H1 (cell line): ENCODE data around the gene GTSE1. TPM values are rescaled to one million over a fixed set of nuclear protein-coding genes. Genes with fewer than 3 reads are reported as not detected.

Experiments used
- CTCF ChIA-PET: fragments of 300-600 bp; sonication (Branson Sonifier 250); formaldehyde crosslinking; loops from one replicate; lab custom pipeline; 2021; ENCODE audit not compliant: partially characterized antibody; lab: Charles Lee
- POLR2A ChIA-PET: fragments of 300-600 bp; sonication (Branson Sonifier 250); formaldehyde crosslinking; loops from one replicate; lab custom pipeline; 2021; ENCODE audit warnings: inconsistent platforms; ENCODE audit not compliant: partially characterized antibody; lab: Charles Lee
- DNase-seq, 2 experiments: peaks; one replicate each; pipeline versions ENCODE4 v3.0.0 to v3.0.0-alpha.2; 2010 to 2022; ENCODE audit warnings: low spot score in 2 of 2, low read depth in 1 of 2, mixed read lengths in 1 of 2
- FAIRE-seq: peaks from 2 replicates; lab custom pipeline; 2011; peaks lifted over from hg19 to GRCh38; lab: Jason Lieb, UNC
- H2AFZ ChIP-seq: 2 replicates; pipeline ENCODE4 v1.8.1; 2012; ENCODE audit warnings: low read length, inconsistent platforms
- H2AK5ac ChIP-seq: 2 replicates; pipeline ENCODE4 v1.6.1; 2013; ENCODE audit warnings: low read depth, low read length
- H2BK120ac ChIP-seq: replicated peaks from 2 replicates; pipeline ENCODE3; 2013; ENCODE audit warnings: low read depth, low read length, inconsistent platforms
- H2BK12ac ChIP-seq: 2 replicates; pipeline ENCODE4 v1.6.1; 2013; ENCODE audit warnings: low read depth, low read length
- H2BK15ac ChIP-seq: 2 replicates; pipeline ENCODE4 v1.6.1; 2013; ENCODE audit warnings: low read length
- H2BK20ac ChIP-seq: 2 replicates; pipeline ENCODE4 v1.6.1; 2013; ENCODE audit warnings: low read length
- H2BK5ac ChIP-seq: 2 replicates; pipeline ENCODE4 v1.6.1; 2013; ENCODE audit warnings: low read depth, low read length
- H3K14ac ChIP-seq: 2 replicates; pipeline ENCODE4 v1.6.1; 2013; ENCODE audit warnings: inconsistent platforms; ENCODE audit not compliant: insufficient read length
- H3K18ac ChIP-seq: 2 replicates; pipeline ENCODE4 v1.6.1; 2013; ENCODE audit warnings: low read length; ENCODE audit errors: extremely low read depth
- H3K23ac ChIP-seq: 2 replicates; pipeline ENCODE4 v1.6.1; 2013; ENCODE audit warnings: inconsistent platforms; ENCODE audit not compliant: insufficient read length
- H3K23me2 ChIP-seq: 2 replicates; pipeline ENCODE4 v1.6.1; 2013; ENCODE audit warnings: low read depth, low read length
- H3K27ac ChIP-seq: 2 replicates; pipeline ENCODE4 v1.6.1; 2011; ENCODE audit warnings: low read depth, low read length, inconsistent platforms
- H3K27me3 ChIP-seq, 4 experiments: replicated peaks in 1 of 4; 1 replicate in 1 of 4; 2 replicates in 3 of 4; pipeline versions ENCODE4 v1.6.1 to v1.8.1; 2011 to 2013; ENCODE audit warnings: low read length in 3 of 4, mild to moderate bottlenecking in 3 of 4, inconsistent platforms in 2 of 4, mixed read lengths in 2 of 4, moderate library complexity in 1 of 4; ENCODE audit not compliant: control insufficient read depth in 3 of 4, insufficient read depth in 3 of 4; ENCODE audit errors: extremely low read depth in 1 of 4
- H3K36me3 ChIP-seq, 4 experiments: 2 replicates each; pipeline versions ENCODE4 v1.6.1 to v1.8.1; 2011 to 2013; ENCODE audit warnings: mild to moderate bottlenecking in 4 of 4, low read length in 3 of 4, moderate library complexity in 2 of 4, control low read depth in 1 of 4, inconsistent platforms in 1 of 4; ENCODE audit not compliant: insufficient read depth in 4 of 4, control insufficient read depth in 2 of 4
- H3K4ac ChIP-seq: replicated peaks from 2 replicates; pipeline ENCODE3; 2013; ENCODE audit warnings: low read length, low read depth, mixed read lengths, inconsistent platforms; ENCODE audit not compliant: insufficient read length
- H3K4me1 ChIP-seq, 4 experiments: replicated peaks in 1 of 4; 1 replicate in 1 of 4; 2 replicates in 3 of 4; pipeline versions ENCODE4 v1.6.1 to v1.8.1; 2011 to 2013; ENCODE audit warnings: low read length in 3 of 4, inconsistent platforms in 2 of 4, mixed read lengths in 1 of 4; ENCODE audit not compliant: insufficient read depth in 4 of 4, control insufficient read depth in 3 of 4
- H3K4me2 ChIP-seq, 2 experiments: 2 replicates each; pipeline versions ENCODE4 v1.6.1 to v1.8.1; 2011 to 2013; ENCODE audit warnings: low read depth in 2 of 2, low read length in 2 of 2, control low read depth in 1 of 2, inconsistent platforms in 1 of 2, mild to moderate bottlenecking in 1 of 2; ENCODE audit not compliant: insufficient read depth in 1 of 2
- H3K4me3 ChIP-seq, 4 experiments: fragments of 200-600, 300-600 bp in 1 of 4; sonication (generic), shearing (Covaris generic), sonication (Bioruptor Twin) in 1 of 4; 2 replicates each; pipeline versions ENCODE4 v1.5.1 to v1.8.1; 2011 to 2016; ENCODE audit warnings: low read length in 4 of 4, low read depth in 3 of 4, control low read depth in 2 of 4, inconsistent platforms in 2 of 4, mild to moderate bottlenecking in 2 of 4, mixed read lengths in 1 of 4, moderate library complexity in 1 of 4; ENCODE audit not compliant: insufficient read depth in 2 of 4; ENCODE audit errors: extremely low read depth in 1 of 4
- H3K56ac ChIP-seq: replicated peaks from 2 replicates; pipeline ENCODE3; 2013; ENCODE audit warnings: low read depth, mild to moderate bottlenecking, mixed read lengths, low read length, inconsistent platforms; ENCODE audit not compliant: insufficient read length
- H3K79me1 ChIP-seq: 2 replicates; pipeline ENCODE4 v1.6.1; 2013; ENCODE audit warnings: low read depth, low read length, control low read depth
- H3K79me2 ChIP-seq, 2 experiments: 2 replicates each; pipeline versions ENCODE4 v1.6.1 to v1.8.1; 2012 to 2013; ENCODE audit warnings: low read length in 2 of 2, mild to moderate bottlenecking in 2 of 2, inconsistent platforms in 1 of 2; ENCODE audit not compliant: insufficient read depth in 2 of 2, control insufficient read depth in 1 of 2
- H3K9ac ChIP-seq, 4 experiments: replicated peaks in 1 of 4; 1 replicate in 1 of 4; 2 replicates in 3 of 4; pipeline versions ENCODE4 v1.6.1 to v1.8.1; 2011 to 2013; ENCODE audit warnings: low read depth in 3 of 4, low read length in 3 of 4, control low read depth in 2 of 4, mild to moderate bottlenecking in 2 of 4, moderate library complexity in 2 of 4, inconsistent platforms in 1 of 4; ENCODE audit errors: extremely low read depth in 1 of 4
- H3K9me3 ChIP-seq, 2 experiments: 2 replicates each; pipeline versions ENCODE4 v1.6.1 to v1.8.1; 2012 to 2013; ENCODE audit warnings: mild to moderate bottlenecking in 2 of 2, moderate library complexity in 2 of 2, control low read depth in 1 of 2, inconsistent platforms in 1 of 2, low read depth in 1 of 2, low read length in 1 of 2, mixed read lengths in 1 of 2; ENCODE audit not compliant: insufficient read depth in 2 of 2
- H4K20me1 ChIP-seq, 2 experiments: replicated peaks in 1 of 2; 2 replicates each; pipeline versions ENCODE3 to v1.8.1; 2011 to 2013; ENCODE audit warnings: inconsistent platforms in 2 of 2, low read length in 2 of 2, mild to moderate bottlenecking in 1 of 2; ENCODE audit not compliant: insufficient read depth in 2 of 2, control insufficient read depth in 1 of 2
- H4K5ac ChIP-seq: 2 replicates; pipeline ENCODE4 v1.6.1; 2013; ENCODE audit warnings: low read length, low read depth, mixed read lengths, inconsistent platforms; ENCODE audit not compliant: insufficient read length
- H4K8ac ChIP-seq: 2 replicates; pipeline ENCODE4 v1.8.0; 2013; ENCODE audit warnings: mild to moderate bottlenecking, moderate library complexity, low read length, inconsistent platforms; ENCODE audit not compliant: insufficient read depth; ENCODE audit errors: extremely low read depth
- H4K91ac ChIP-seq: replicated peaks from 2 replicates; pipeline ENCODE3; 2013; ENCODE audit warnings: low read length, mixed read lengths, inconsistent platforms; ENCODE audit not compliant: insufficient read length
- CHD1 ChIP-seq: IDR thresholded peaks from 2 replicates; pipeline ENCODE4 v1.6.1; 2012; ENCODE audit warnings: low read depth, low read length, improper control_type of control experiment
- CHD2 ChIP-seq: IDR thresholded peaks from 2 replicates; pipeline ENCODE4 v1.6.1; 2012; ENCODE audit warnings: low read length, improper control_type of control experiment
- CREB1 ChIP-seq: IDR thresholded peaks from 2 replicates; pipeline ENCODE4 v1.6.1; 2012; ENCODE audit warnings: inconsistent platforms
- KDM1A ChIP-seq: fragments of 200-600, 300-600 bp; sonication (generic); IDR thresholded peaks from 2 replicates; pipeline ENCODE4 v1.7.1; 2016; ENCODE audit warnings: mild to moderate bottlenecking, low read length, borderline replicate concordance
- SIRT6 ChIP-seq: IDR thresholded peaks from one replicate; pipeline ENCODE4 v1.7.1; 2012; ENCODE audit warnings: low read length, inconsistent platforms
- SIX5 ChIP-seq: IDR thresholded peaks from 2 replicates; pipeline ENCODE4 v1.6.1; 2011; ENCODE audit warnings: mild to moderate bottlenecking, low read depth, low read length
- SP2 ChIP-seq: IDR thresholded peaks from 2 replicates; pipeline ENCODE4 v1.6.1; 2012; ENCODE audit warnings: mild to moderate bottlenecking, low read length, inconsistent platforms
- SP4 ChIP-seq: IDR thresholded peaks from 2 replicates; pipeline ENCODE4 v1.6.1; 2012; ENCODE audit warnings: low read length, inconsistent platforms
- SRF ChIP-seq: IDR thresholded peaks from 2 replicates; pipeline ENCODE4 v1.6.1; 2011; ENCODE audit warnings: mild to moderate bottlenecking, low read depth, low read length, moderate library complexity
- ZNF274 ChIP-seq: IDR thresholded peaks from 2 replicates; pipeline ENCODE4 v1.7.0; 2012; ENCODE audit warnings: low read length, borderline replicate concordance; ENCODE audit errors: extremely low read depth
- WGBS, 2 experiments: shearing (Covaris generic) in 1 of 2; methylation state at CpG; one replicate each; pipeline versions ENCODE4 v1.1.6 to v1.1.7; 2013 to 2015; ENCODE audit warnings: low lambda C conversion rate in 2 of 2, mixed read lengths in 2 of 2, inconsistent platforms in 1 of 2, low coverage in 1 of 2, missing lambda C conversion rate in 1 of 2; ENCODE audit not compliant: insufficient replicate concordance in 2 of 2, insufficient coverage in 1 of 2, insufficient read length in 1 of 2; ENCODE audit errors: extremely low coverage in 1 of 2, missing lambda C conversion rate in 1 of 2; 5-methylcytosine and 5-hydroxymethylcytosine counted together
- polyA plus RNA-seq, 7 experiments: library from polyadenylated mRNA; depleted of rRNA in 3 of 7; stranded (reverse) in 5 of 7; unstranded in 2 of 7; fragments of >200 nt in 5 of 7; fragments of 200-250 nt in 2 of 7; gene quantifications; 1 replicate in 5 of 7; 2 replicates in 1 of 7; 4 replicates in 1 of 7; pipeline versions ENCODE4 v1.2.1 to v1.2.3, GENCODE V29; 2011 to 2013; ENCODE audit warnings: missing spikeins in 2 of 7, mixed read lengths in 2 of 7
- total RNA-seq: library from RNA; stranded (reverse); fragmentation: NEBNext Ultra II Directional; extraction: Animal tissue kit (Norgen Biotek cat#: 25700); gene quantifications from 2 replicates; pipeline ENCODE4 v1.2.1, GENCODE V29; 2021

The GTSE1 gene
- total and polyA plus RNA-seq, 2 of the 8 experiments (the other 6 are each of a cell fraction or from before 2014, with no cell fraction given), result 17.5 to 38.6 TPM

DNA sequence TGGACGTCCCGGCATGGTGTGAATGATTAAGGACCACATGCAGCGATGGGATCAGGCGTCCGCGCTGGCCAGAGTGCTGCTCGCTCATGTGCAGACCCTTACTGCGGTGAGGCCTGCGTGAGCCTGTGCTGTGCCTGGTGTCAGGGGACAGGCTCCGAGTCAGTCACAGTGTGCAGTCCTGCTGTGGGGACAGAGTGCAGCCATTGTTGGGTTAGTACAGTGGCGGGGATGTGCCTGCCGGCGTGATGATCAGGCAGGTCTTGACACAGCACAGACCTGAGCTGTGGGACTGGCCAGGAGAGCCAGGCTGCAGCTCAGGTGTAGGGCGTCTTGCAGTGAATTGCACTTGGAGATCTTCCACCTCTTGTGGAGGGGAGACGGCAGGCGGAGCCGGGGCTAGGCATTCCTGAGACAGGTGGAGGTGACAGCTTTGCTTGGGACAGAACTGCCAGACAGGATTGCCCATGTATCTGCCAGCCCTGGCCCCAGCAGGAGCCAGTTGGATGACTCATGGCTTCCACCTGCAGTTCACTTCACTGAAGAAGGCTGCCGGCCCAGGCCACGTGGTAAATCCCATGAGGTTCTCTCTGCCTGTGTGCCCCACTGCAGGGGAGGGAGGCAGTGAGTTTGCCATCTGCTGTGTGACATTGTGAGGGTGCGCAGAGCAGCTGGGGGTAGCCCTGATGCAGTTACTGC, 56.2 kb downstream of the GTSE1 start:
- no peak overlapping the region for H4K8ac ChIP-seq
- FAIRE-seq, result no peak
- H3K79me1 ChIP-seq, result peaks cover 7% of the 10 kb centered on the region; the same call in 1 of the 2 replicates
- no peak overlapping the region; the same call in 1 of the 2 replicates for H2BK5ac ChIP-seq
- H3K56ac ChIP-seq, result no peak overlapping the region
- ChIA-PET CTCF (interaction anchor here (0.6 to 5.8 kb wide), 4 partner anchors 22 to 210 kb away, joined by 3 to 60 read pairs (median 3); partner anchors contain the start of gene CELSR1), POLR2A (interaction anchor here (1.0 to 2.3 kb wide), 4 partner anchors 9 to 17 kb away, joined by 3 to 9 read pairs (median 4); partner anchors contain the start of gene TRMU)
- 94% methylated on average over 20 of the region's 20 CpGs; no CpG with 5 or more reads in 1 of the 2 experiments for WGBS, 2 experiments
- no peak overlapping the region for H2BK15ac ChIP-seq
- H3K27me3 ChIP-seq, result no peaks in the 10 kb centered on the region
- H3K9me3 ChIP-seq, result no peaks in the 10 kb centered on the region
- no peak overlapping the region for H3K4me2 ChIP-seq
- peaks cover 17 to 31% of the 10 kb centered on the region in 2 experiments for H4K20me1 ChIP-seq
- H3K23ac ChIP-seq, result no peak overlapping the region
- H3K27ac ChIP-seq, result no peak overlapping the region
- no peak overlapping the region for H2AK5ac ChIP-seq
- no peak overlapping the region for H4K5ac ChIP-seq
- H2BK120ac ChIP-seq, result no peak overlapping the region
- no peak overlapping the region for H3K4me3 ChIP-seq
- H3K23me2 ChIP-seq, result no peaks in the 10 kb centered on the region
- TF ChIP-seq CHD2, result no peak
- TF ChIP-seq SP2, result no peak
- no peak for TF ChIP-seq CHD1
- TF ChIP-seq SIRT6, result no peak
- TF ChIP-seq KDM1A, result no peak
- TF ChIP-seq SIX5, result no peak
- no peak for TF ChIP-seq SRF
- no peak for TF ChIP-seq CREB1
- TF ChIP-seq ZNF274, result no peak
- no peak for TF ChIP-seq SP4
- no peak overlapping the region for H4K91ac ChIP-seq
- no peak overlapping the region for H2BK20ac ChIP-seq
- H3K4ac ChIP-seq, result no peak overlapping the region
- H3K4me1 ChIP-seq, result no peaks in the 10 kb centered on the region
- no peak overlapping the region for H3K18ac ChIP-seq
- H3K14ac ChIP-seq, result no peak overlapping the region
- DNase-seq, result no peak
- H3K36me3 ChIP-seq, result peaks cover 18 to 67% (median 55%) of the 10 kb centered on the region in 4 experiments; a peak in 7 of 8 replicates
- no peak overlapping the region for H3K9ac ChIP-seq
- no peaks in the 10 kb centered on the region for H3K79me2 ChIP-seq
- no peak overlapping the region for H2AFZ ChIP-seq
- no peak overlapping the region for H2BK12ac ChIP-seq
